HG03060 (cell line): ENCODE data around the gene CIT.
A peak's percentile ranks its signal among the peaks of the same experiment; 100 is the strongest.

Source experiments
- ATAC-seq: cut with Tn5 transposase; IDR thresholded peaks from one replicate; pipeline ENCODE4 v1.9.1; 2021; ENCODE audit warnings: low read depth, moderate number of reproducible peaks; ENCODE audit not compliant: unreplicated experiment

The CIT gene

DNA sequence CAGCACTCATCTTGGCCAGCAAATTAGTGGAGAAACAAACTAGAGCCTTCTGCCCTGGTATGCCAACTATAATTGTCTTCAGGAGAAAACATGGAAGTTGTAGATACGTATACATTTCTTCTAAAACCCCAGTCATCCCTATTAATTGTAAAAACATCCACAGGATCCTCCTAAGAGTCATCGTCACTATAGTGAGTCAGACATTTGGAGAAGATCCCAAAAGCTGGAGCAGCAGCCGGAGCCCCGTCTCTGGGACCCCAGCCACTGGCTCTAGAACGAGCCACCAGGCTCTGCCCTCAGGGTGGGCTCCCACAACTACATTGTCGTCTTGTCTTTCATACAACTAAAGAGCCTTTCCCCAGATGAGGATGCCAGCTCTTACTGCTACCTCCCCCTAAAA, 193.7 kb downstream of the CIT start:
- ATAC-seq: no peak

DNA sequence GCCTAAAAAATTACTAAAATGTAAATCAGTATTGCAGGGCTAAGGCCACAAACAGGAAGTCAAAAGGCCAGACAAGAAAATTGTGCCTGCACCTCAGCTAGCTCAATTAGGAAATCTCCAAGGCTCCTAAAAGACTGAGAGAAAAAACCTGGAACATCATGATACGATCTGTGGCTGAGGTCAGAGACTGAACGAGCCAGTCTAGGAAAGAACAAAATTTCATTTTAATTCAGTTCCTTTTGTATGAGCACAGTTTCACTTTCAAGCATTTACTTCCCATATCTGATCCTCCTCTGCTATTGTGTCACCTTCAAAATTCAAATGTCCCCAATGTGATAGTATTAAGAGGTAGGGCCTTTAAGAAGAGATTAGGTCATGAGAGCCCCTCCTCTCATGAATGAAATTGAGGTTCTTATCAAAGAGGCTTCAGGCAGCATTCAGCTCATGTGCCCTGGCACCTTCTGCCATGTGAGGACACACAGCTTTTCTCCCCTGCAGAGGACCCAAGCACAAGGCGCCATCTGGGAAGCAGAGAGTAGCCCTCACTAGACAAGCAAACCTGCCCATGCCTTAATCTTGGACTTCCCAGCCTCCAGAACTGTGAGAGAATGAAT, 194.4 kb downstream of the CIT start:
- ATAC-seq: no peak

GRCh38 chr12:119681728-119682638, 195.1 kb downstream of the CIT start:
- no peak for ATAC-seq

GRCh38 chr12:119681111-119681510, 196.0 kb downstream of the CIT start:
- no peak for ATAC-seq

DNA sequence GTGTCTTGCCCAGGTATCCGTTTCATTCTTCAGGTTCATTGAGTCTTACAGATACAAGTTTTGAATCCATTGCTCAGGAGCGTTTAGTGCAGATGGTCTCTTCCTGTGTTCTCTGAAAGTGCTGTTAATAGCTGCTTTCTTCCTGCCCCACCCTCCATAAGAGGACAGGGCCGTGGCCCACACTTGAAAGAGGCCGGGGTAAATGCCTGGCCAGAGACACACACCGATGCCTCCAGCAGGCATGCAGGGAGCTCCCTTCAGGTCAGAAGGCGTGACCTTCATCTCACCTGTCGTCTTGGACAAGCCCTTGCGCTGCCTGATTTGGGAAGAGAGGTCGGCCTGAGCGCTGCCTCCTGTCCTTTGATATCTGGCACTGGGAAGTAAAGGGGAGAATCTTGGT, 197.6 kb downstream of the CIT start:
- no peak for ATAC-seq

- no peak for ATAC-seq
Measured at GRCh38 chr12:119679081-119679480, 198.0 kb downstream of the CIT start.

DNA sequence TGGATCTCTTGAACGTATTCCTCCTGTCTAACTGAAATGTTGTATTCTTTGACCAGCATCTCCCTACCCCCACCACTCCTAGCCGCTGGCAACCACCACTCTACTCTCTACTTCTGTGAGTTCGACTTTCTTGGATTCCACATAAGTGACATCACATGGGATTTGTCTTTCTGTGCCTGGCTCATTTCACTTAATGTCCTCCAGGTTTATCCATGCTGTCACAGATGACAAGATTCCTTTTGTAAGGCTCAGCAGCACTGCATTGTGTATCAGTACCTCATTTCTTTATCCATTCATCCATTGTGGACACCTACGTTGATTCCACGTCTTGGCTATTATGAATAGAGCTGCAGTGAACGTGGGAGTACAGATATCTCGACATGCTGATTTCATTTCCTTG, 198.7 kb downstream of the CIT start:
- no peak for ATAC-seq

DNA sequence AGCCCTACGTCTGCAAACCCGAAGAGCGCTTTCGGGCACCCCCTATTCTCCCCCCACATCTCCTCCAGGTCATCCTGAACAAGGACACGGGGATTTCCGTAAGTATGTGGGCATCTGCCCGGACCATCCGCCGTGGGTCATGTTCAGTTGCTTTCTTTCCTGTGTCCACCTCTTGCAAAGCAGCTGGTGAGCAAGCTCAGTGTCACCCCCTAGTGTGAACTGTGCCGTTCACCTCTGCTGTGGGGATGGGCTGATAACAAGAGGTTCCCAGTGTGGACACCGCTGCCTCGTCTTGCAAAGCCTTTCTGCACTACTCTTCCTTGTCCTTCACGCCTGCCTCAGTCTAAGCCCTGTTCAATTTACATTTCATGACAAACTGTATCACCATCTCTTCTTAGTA, 200.5 kb downstream of the CIT start:
- no peak for ATAC-seq

- ATAC-seq: no peak
Measured at GRCh38 chr12:119676022-119676421, 201.1 kb downstream of the CIT start.

DNA sequence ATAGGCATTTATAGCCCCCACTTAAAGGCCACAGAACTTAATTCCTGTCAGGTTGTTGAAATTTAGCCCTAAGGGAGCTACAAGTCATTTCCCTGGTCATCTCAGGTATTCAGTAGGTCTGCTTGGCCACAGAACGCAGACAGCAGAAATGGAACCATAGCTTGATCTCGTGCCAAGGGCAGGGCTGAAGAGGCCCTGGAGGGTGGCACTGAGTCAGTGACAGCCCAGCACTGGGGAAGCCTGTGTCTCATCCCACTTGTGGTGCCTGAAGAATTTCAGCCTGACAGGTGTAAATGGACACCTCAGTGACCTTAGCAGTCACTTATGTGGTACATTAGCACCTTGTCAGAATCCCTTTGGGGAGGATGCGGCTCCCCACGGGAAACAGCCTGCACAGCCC, 202.6 kb downstream of the CIT start:
- ATAC-seq: no peak

DNA sequence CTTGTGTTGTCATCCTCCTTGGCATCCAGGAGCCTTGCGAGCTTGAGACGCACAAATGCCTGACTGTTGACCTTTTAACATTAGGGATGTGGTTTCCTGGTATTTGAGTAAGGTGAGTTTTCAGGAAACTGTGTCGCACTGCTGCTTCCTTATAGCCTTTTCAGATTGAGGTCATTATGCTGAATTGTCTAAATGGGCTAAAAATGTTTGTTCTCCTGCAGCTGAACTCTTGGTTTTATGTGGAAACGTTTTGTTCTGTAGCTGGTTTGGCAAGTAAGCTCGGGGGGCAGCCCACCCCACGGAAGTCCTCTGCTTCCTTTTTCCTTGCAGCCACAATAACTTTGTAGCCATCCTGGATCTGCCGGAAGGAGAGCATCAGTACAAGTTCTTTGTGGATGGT, 203.5 kb downstream of the CIT start:
- no peak for ATAC-seq

- no peak for ATAC-seq
Measured at GRCh38 chr12:119672194-119672593, 204.9 kb downstream of the CIT start.

GRCh38 chr12:119671070-119671469, 206.1 kb downstream of the CIT start:
- no peak for ATAC-seq

GRCh38 chr12:119669744-119670472, 207.2 kb downstream of the CIT start:
- ATAC-seq: no peak

DNA sequence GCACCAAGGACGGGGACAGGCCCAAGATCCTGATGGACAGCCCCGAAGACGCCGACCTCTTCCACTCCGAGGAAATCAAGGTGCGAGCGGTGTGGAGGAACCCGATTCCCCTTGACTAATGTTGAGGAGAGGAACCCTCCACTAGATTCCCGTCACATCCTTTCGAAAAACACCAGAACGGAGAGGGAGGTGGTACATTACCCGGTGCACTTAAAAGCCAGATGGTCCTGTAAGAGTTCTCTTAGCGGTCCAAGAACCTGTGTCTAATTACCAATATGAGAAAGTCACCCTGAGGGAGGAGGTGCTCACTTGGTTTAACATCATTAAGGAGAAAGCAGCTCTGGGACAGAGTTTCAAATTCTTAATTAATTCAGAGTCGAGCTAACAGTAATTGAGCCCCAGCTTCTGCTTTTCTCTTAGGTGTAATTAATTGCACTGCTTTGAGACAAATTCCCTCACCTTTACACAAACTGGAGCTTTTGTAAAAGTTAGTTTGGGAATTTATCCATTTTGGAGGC, 208.7 kb downstream of the CIT start:
- ATAC-seq: no peak

- peak; percentile 90 for ATAC-seq
Measured at GRCh38 chr12:119667577-119668323, 209.4 kb downstream of the CIT start, which contains the start of gene PRKAB1. Gene PRKAB1, plus strand, starts transcription at chr12:119668133. Its CDS starts 112 bp downstream, at chr12:119668245.

DNA sequence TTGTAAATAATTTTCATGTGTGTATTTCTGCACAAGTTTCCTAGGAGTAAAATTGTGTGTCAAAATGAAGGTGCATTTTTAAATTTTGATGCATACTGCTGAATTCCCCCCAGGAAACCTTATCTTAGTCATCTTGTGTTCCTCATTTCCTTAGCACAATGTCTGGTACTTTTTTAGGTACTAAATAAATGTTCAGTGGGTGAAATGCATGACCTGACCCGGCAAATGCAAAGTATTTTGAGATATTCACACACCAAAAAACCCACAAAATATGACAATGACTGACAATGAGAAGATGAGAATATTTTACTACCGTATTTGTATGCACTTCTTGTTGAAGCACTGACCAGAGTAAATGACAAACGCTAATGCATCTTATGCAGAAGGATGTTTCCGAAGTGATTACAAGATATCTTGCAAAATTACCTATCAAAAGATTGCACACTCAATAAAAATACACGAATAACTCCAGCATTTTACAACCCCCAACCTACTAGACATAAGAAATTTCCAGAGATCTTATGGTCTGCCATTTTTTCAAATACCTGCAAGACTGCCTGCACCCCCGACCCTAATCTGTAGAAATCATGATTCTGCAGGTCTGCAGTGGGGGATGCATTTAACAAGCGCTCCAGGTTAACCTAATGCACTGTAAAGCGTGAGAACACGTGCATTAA, 210.1 kb downstream of the CIT start:
- no peak for ATAC-seq

DNA sequence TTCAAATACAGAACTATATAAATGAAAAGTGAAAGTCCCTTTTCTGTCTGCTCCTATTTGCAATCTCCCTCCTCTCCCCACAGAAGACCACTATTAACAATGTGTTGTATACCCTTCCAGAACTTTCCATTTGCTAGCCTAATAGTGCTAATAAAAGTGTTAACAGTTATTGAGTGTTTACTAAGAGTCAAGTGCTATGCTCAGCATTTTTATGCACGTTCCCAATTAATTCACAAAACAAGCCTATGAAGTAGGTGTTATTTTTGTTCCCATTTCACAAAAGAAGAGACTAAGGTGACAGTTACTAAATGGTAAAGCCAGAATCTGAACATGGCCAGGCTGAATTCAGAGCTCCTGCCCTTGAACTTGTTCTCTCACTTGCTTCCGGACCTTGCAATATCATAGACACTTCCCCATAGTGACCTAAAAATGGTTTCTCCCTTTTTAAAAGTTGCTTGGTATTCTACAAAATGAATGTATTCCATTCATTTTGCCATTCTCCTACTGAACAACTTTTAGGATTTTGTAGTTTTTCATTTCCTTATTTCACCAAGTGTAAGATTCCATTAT, 210.8 kb downstream of the CIT start:
- no peak for ATAC-seq

DNA sequence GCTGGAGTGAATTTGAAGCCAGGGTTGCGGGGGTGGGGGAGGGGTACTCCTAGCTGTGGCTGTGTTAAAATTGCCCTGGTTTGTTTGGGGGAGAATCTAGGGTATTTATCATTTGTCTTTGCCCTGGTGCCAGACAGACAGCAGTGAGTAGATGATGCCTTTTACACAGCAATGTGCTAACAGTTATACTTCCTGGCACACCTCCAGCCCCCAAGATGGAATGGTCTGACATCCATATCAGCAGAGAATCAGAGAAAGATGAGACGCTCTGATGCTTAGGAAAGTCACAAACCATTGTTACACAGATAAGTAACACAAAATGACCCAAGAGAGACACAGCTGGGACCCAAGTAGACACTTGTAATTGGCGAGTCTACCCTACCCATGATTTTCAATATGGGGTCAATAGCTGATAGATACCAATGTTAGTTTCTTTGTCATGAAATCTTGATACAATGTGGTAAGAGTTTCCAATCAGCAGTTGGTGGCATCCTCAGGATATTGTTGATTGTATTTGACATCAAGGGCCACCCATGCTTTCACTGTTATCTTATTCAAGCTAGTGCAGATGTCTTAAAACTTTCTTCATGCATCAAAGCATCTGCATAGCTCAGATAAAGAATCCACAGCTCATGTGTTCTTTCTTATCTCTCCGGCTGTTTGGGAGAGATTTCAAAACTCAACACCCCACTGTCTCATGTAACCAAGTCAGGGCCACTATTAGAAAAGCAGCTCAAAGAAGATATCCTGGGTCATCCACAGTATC, 211.8 kb downstream of the CIT start:
- ATAC-seq: no peak
